HUES48 (cell line): ENCODE data around the gene HMGXB4.

ENCODE experiments used
- H3K27ac ChIP-seq: one replicate; pipeline ENCODE4 v1.7.0; 2013; ENCODE audit warnings: low read depth, low read length, inconsistent platforms
- H3K27me3 ChIP-seq: 2 replicates; pipeline ENCODE4 v1.6.1; 2013; ENCODE audit warnings: mild to moderate bottlenecking, low read length; ENCODE audit not compliant: control insufficient read depth, insufficient read depth
- H3K36me3 ChIP-seq: 2 replicates; pipeline ENCODE4 v1.6.1; 2013; ENCODE audit warnings: low read length; ENCODE audit not compliant: control insufficient read depth, insufficient read depth
- H3K4me1 ChIP-seq: 2 replicates; pipeline ENCODE4 v1.6.1; 2013; ENCODE audit warnings: mild to moderate bottlenecking, low read length; ENCODE audit not compliant: control insufficient read depth, insufficient read depth
- H3K4me3 ChIP-seq: 2 replicates; pipeline ENCODE4 v1.5.1; 2013; ENCODE audit warnings: mild to moderate bottlenecking, low read depth, low read length
- H3K9ac ChIP-seq: 2 replicates; pipeline ENCODE4 v1.6.1; 2013; ENCODE audit warnings: mild to moderate bottlenecking, low read depth, low read length, moderate library complexity
- H3K9me3 ChIP-seq: 2 replicates; pipeline ENCODE4 v1.6.1; 2013; ENCODE audit warnings: low read length; ENCODE audit not compliant: control insufficient read depth, insufficient read depth

The HMGXB4 gene

DNA sequence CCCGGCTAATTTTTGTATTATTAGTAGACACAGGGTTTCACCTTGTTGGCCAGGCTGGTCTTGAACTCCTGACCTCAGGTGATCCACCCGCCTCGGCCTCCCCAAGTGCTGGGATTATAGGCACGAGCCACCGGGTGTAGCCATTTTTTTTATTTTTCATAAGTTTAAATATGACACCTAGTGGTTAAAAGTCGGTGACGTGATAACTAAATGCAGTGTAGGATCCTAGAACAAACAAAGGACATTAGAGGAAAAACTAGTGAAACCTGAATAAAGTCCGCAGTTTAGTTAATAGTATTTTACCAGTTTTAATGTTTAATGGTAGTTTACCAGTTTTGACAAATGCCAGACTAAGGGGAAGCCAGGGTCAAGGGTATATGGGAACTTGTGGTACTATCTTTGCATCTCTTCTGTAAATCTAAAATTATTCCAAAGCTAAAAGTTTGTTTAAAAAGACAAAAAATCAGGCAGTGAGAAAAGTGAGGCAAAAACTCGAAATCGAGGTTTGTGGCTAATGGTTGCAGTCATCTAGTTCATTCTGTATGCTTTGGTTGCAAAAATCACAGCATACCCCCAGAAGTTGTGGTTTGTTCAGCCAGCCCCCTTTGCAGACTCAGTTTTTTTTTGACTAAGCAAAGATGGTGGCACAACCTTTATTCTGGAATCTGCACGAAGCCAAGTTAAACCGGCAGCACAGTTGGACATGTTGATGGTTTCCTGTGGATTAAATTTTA lies 72.0 kb downstream of the HMGXB4 start:
- Histone ChIP-seq H3K36me3 (peaks cover 70% of the 10 kb centered on the region), H3K4me3 (no peak overlapping the region), H3K27ac (no peak overlapping the region), H3K9me3 (no peaks in the 10 kb centered on the region), H3K9ac (no peak overlapping the region), H3K4me1 (no peaks in the 10 kb centered on the region), H3K27me3 (no peaks in the 10 kb centered on the region)

DNA sequence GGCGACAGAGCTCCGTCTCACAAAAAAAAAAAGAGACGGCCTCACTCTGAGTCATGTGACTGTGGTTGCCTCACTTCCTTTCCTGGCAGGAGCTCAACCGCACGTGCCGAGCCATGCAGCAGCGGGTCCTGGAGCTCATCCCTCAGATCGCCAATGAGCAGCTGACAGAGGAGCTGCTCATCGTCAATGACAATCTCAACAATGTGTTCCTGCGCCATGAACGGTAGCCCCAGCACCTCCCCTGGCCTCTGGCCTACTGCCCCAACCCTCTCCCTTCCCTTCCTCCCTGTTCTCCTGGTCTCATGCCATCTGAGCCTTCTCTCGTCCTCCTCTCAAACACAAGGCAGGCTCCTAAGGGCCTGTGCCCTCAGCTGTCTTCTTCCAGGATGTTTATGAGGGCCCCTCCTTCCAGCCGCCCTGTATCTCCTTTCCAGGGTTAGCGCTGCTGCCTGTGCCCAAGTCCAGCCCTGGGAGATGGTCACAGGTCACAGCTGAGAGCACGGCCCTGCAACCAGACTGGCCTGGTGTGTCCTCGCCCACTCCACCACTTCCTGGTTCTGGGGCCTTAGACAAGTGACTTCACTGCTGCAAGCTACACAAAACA lies 73.1 kb downstream of the HMGXB4 start:
- Histone ChIP-seq H3K9me3 (no peaks in the 10 kb centered on the region), H3K4me3 (no peak overlapping the region), H3K27ac (no peak overlapping the region), H3K27me3 (no peaks in the 10 kb centered on the region), H3K9ac (no peak overlapping the region), H3K36me3 (peaks cover 66% of the 10 kb centered on the region), H3K4me1 (no peaks in the 10 kb centered on the region)

- Histone ChIP-seq H3K27ac (no peak overlapping the region), H3K4me1 (no peaks in the 10 kb centered on the region), H3K36me3 (peaks cover 61% of the 10 kb centered on the region), H3K9ac (no peak overlapping the region), H3K9me3 (no peaks in the 10 kb centered on the region), H3K4me3 (no peak overlapping the region), H3K27me3 (no peaks in the 10 kb centered on the region)
Measured at GRCh38 chr22:35332278-35332677, 75.0 kb downstream of the HMGXB4 start.

- no peaks in the 10 kb centered on the region for H3K9me3 ChIP-seq
- H3K27me3 ChIP-seq: no peaks in the 10 kb centered on the region
- H3K4me1 ChIP-seq: no peaks in the 10 kb centered on the region
- no peak overlapping the region for H3K9ac ChIP-seq
- H3K27ac ChIP-seq: no peak overlapping the region
- peaks cover 52% of the 10 kb centered on the region for H3K36me3 ChIP-seq
- no peak overlapping the region for H3K4me3 ChIP-seq
Measured at GRCh38 chr22:35333220-35333619, 75.9 kb downstream of the HMGXB4 start.

DNA sequence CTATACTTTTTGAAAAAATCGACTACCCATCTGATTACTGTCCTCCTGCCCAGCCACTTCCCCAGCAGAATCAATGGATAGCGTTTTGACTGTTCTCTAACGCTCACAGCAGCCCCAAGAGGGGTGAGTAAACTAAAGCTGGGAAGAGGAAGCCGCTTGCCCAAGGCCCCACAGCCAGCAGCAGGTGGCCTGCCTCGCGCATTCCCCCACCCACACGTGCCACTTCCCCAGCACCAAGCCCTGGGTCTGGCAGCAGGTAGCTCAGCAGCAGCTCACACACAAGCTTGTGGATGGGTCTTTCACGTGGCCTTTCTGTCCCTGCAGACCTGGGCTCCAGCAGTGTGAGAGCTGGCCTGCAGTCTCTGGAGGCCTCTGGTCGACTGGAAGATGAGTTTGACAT lies 76.7 kb downstream of the HMGXB4 start:
- Histone ChIP-seq H3K4me3 (no peak overlapping the region), H3K36me3 (peaks cover 48% of the 10 kb centered on the region), H3K27me3 (no peaks in the 10 kb centered on the region), H3K9ac (no peak overlapping the region), H3K4me1 (no peaks in the 10 kb centered on the region), H3K27ac (no peak overlapping the region), H3K9me3 (no peaks in the 10 kb centered on the region)

- Histone ChIP-seq H3K9ac (no peak overlapping the region), H3K9me3 (no peaks in the 10 kb centered on the region), H3K4me1 (no peaks in the 10 kb centered on the region), H3K36me3 (peaks cover 47% of the 10 kb centered on the region), H3K27me3 (no peaks in the 10 kb centered on the region), H3K4me3 (no peak overlapping the region), H3K27ac (no peak overlapping the region)
Measured at GRCh38 chr22:35335468-35335867, 78.2 kb downstream of the HMGXB4 start.

DNA sequence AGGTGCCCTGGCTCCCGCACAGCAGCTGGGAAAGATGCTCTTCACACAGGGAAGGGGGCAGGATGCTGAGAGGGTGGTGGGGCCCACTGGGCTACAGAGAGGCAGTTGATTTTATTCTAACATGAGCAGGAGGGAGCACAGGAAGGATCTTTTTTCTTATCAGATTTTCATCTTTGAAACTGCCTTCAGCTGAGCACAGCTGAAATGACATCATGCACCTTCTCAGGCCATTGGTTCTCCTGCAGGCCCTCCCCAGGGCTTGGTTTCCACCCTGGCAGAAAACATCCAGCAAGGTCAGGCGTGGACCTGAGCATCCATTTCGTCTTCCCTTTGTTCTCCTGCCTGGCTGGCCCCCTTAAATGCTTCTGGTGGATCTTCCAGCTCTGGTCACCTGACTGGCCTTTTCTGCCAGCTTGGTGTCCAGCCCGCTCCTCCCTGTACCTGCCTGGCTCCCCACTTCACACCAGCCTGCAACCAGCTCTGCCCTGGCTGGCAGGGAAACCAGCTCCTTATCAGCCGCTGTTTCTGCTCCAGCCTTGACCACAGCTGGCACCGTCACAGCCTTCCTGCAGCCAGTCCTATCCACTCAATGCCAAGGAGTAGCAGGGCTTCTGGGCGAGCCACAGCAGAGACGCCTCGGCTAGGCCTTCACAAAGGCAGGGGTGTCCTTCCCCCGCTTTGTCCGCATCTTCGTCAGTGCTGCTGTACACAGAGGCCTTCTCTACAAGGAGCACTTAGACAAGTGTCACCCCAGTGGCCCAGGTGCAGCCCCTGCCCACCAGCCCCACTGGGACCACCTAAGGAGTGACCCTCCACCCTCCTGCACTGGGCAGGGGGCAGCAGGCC lies 78.9 kb downstream of the HMGXB4 start:
- Histone ChIP-seq H3K27ac (no peak overlapping the region), H3K4me3 (no peak overlapping the region), H3K27me3 (no peaks in the 10 kb centered on the region), H3K36me3 (peaks cover 42% of the 10 kb centered on the region), H3K4me1 (no peaks in the 10 kb centered on the region), H3K9me3 (no peaks in the 10 kb centered on the region), H3K9ac (no peak overlapping the region)

DNA sequence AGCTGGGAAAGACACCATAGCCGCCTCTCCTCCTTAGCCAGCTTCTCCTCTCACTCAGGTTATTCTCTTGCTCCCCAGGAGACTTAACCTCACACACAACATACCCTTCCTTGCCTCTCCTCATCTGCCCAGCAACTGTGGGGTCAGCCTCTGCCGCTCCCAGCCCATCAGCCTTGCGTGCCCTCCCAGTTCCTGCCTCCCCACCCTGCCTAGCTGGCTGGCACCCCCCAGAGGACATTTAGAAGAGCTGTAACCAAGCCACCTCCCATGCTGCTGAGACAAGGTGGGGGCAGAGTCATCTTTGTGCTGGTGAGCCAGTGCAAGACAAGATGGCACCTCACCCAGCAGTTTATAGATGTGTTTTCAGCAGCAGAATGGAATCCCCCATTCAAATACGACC lies 80.6 kb downstream of the HMGXB4 start:
- Histone ChIP-seq H3K4me1 (no peaks in the 10 kb centered on the region), H3K36me3 (peaks cover 28% of the 10 kb centered on the region), H3K9me3 (no peaks in the 10 kb centered on the region), H3K27me3 (no peaks in the 10 kb centered on the region), H3K4me3 (no peak overlapping the region), H3K9ac (no peak overlapping the region), H3K27ac (no peak overlapping the region)

DNA sequence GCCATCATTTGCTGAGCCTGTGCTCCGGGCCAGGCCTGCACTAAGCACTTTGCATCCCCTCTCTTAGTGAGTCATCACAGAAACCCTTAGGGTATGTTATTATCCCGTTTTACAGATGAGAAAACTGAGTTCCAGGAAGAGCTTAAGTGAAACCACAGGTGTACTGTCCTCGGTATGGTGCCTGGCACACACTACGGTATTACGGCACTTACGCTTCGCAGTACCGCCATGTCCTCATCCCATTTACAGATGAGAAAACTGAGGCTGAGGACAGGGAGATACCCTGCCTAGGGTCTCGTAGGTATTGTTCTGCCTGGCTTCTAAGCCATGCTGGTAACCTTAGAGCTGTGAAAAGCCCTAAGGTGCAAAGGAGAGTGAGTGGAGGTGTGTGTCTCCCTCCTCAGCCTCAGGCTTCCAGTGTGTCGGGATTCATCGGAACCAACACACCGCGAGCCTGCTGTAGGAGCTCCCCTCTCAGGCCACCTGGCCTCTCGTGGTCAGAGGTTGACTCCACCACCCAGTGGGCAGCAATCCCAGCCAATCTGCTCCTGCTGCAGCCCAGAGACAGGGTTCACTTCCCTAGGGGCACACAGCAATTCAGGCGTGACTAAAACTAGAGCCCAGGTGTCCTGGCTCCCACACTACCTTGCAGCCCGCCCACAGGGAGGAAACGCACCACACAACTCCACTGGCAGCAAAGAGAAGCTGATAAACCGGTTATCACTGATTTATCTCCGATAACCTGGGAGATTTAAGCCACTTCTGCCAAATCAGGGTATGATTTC lies 84.0 kb downstream of the HMGXB4 start:
- Histone ChIP-seq H3K4me1 (no peaks in the 10 kb centered on the region), H3K9me3 (no peaks in the 10 kb centered on the region), H3K27me3 (no peaks in the 10 kb centered on the region), H3K9ac (no peak overlapping the region), H3K36me3 (peaks cover 7% of the 10 kb centered on the region), H3K4me3 (no peak overlapping the region), H3K27ac (no peak overlapping the region)

DNA sequence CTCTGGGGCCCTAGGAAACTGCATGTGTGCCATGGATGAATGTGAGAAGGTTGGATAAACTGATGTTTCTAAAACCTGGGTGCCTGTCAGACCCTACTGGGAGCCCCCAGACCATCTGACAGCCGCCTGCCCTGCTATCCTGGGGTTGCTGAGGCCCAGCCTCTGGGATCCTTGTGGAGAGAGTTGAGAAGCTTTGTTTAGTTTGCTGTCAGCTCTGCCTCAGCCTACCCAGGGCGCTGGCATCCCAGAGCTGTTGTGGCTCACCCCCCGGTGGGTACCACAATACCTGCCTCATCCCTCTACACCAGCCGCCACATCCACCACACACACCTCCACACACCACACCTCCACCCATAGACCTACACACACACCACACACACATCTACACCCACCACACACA lies 85.1 kb downstream of the HMGXB4 start:
- no peaks in the 10 kb centered on the region for H3K4me1 ChIP-seq
- H3K27me3 ChIP-seq: no peaks in the 10 kb centered on the region
- H3K4me3 ChIP-seq: no peak overlapping the region
- no peak overlapping the region for H3K9ac ChIP-seq
- H3K36me3 ChIP-seq: peaks cover 3% of the 10 kb centered on the region; the same call in 1 of the 2 replicates
- no peak overlapping the region for H3K27ac ChIP-seq
- H3K9me3 ChIP-seq: no peaks in the 10 kb centered on the region
